ENCODE results near the gene FMC1.

The FMC1 gene

DNA sequence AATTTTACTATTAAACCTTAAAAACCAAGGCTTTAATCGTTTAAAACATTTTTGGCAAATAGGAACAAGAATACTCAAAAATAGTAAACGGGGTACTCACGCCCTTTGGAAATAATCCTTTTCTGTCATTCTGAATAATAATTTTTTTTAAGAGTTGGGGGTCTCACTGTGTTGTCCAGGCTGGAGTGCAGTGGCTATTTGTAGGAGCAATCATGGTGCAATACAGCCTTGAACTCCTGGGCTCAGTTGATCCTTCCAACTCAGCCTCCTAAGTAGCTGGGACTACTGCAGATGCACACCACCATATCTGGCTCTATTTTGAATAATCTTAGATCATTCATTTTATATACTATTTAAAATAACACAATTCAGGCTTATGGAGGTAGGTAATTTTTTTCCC is 43.5 kb downstream of the FMC1 start:
- TF ChIP-seq FOXM1 (IDR thresholded peaks at IDR 0.05; ENCODE audit: borderline replicate concordance, low read depth) = no peak
- no peak for TF ChIP-seq EGR1 (IDR thresholded peaks at IDR 0.05)
- no peak for TF ChIP-seq TCF12 (IDR thresholded peaks at IDR 0.05; ENCODE audit: low read depth)
- no peak for TF ChIP-seq TEAD4 (IDR thresholded peaks at IDR 0.05)

DNA sequence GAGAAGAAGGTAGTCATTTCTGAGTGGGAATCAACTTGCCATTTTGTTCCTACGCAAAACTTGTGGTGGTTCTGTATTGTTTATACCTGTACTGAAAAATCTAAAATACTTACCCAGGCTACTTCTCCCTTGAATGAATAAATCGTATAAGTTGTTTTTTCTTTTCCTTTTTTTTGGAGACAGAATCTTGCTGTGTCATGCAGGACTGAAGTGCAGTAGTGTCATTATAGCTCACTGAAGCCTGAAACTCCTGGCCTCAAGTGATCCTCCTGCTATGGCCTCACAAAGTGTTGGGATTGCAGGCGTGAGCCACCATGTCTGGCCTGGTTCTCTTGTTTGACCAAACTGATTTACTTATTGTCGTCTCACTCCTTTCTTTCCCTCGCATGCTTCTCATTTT is 46.5 kb downstream of the FMC1 start:
- TF ChIP-seq TCF12 (IDR thresholded peaks at IDR 0.05; ENCODE audit: low read depth) (no peak), YY1 (IDR thresholded peaks at IDR 0.05; ENCODE audit: low read depth) (no peak), TAF1 (IDR thresholded peaks at IDR 0.05; ENCODE audit: low read depth) (no peak), CREB1 (IDR thresholded peaks at IDR 0.05; ENCODE audit: low read depth) (no peak), ZBTB7A (IDR thresholded peaks at IDR 0.05; ENCODE audit: low read depth) (no peak), REST (IDR thresholded peaks at IDR 0.05; ENCODE audit: low read depth) (no peak), EP300 (IDR thresholded peaks at IDR 0.05; ENCODE audit: borderline replicate concordance) (no peak), FOXM1 (IDR thresholded peaks at IDR 0.05; ENCODE audit: borderline replicate concordance, low read depth) (no peak), USF1 (IDR thresholded peaks at IDR 0.05) (no peak), TEAD4 (IDR thresholded peaks at IDR 0.05) (no peak), EGR1 (IDR thresholded peaks at IDR 0.05) (no peak), RAD21 (IDR thresholded peaks at IDR 0.05; ENCODE audit: low read depth) (no peak), NFIC (IDR thresholded peaks at IDR 0.05) (no peak), CEBPB (IDR thresholded peaks at IDR 0.05) (no peak)
- TF ChIP-seq, protein P1, sequence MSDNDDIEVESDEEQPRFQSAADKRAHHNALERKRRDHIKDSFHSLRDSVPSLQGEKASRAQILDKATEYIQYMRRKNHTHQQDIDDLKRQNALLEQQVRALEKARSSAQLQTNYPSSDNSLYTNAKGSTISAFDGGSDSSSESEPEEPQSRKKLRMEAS (IDR thresholded peaks at IDR 0.05) = no peak

GRCh38 chr7:139389091-139389490 is 48.0 kb downstream of the FMC1 start:
- TF ChIP-seq TAF1 (IDR thresholded peaks at IDR 0.05; ENCODE audit: low read depth) (no peak), USF1 (IDR thresholded peaks at IDR 0.05) (no peak), TEAD4 (IDR thresholded peaks at IDR 0.05) (no peak), YY1 (IDR thresholded peaks at IDR 0.05; ENCODE audit: low read depth) (no peak), REST (IDR thresholded peaks at IDR 0.05; ENCODE audit: low read depth) (no peak), CEBPB (IDR thresholded peaks at IDR 0.05) (no peak), TCF12 (IDR thresholded peaks at IDR 0.05; ENCODE audit: low read depth) (no peak), NFIC (IDR thresholded peaks at IDR 0.05) (no peak), CREB1 (IDR thresholded peaks at IDR 0.05; ENCODE audit: low read depth) (no peak)

GRCh38 chr7:139389774-139390173 is 48.6 kb downstream of the FMC1 start:
- TF ChIP-seq TEAD4 (IDR thresholded peaks at IDR 0.05) = no peak
- no peak for TF ChIP-seq EP300 (IDR thresholded peaks at IDR 0.05; ENCODE audit: borderline replicate concordance)
- TF ChIP-seq, protein P1 (IDR thresholded peaks at IDR 0.05) = no peak
- no peak for TF ChIP-seq ZBTB7A (IDR thresholded peaks at IDR 0.05; ENCODE audit: low read depth)
- TF ChIP-seq REST (IDR thresholded peaks at IDR 0.05; ENCODE audit: low read depth) = no peak
- TF ChIP-seq NFIC (IDR thresholded peaks at IDR 0.05) = no peak

DNA sequence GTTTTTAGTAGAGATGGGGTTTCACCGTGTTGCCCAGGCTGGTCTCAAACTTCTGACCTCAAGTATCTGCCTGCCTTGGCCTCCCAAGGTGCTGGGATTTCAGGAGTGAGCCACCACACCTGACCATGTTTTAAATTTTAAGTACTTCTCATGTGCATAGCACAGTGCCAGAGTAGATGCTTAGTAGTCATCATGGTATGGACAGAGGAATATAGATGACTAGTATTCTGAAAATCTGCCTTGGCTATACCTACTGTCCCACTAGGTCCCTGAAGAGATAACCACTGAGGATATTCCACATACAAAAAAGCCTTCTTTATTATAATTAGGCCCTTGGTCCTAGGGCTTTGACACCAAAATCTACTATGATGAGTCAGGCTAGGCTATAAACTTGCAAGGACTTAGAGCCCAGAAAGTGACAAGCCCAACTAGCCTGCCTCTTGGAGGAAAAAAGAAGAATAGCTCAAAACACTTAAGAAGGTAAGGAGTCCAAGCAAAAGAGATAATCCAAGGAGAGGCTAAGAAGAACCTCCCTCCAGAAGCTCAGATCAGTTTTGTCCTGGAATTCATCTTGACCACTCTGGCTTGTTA is 52.6 kb downstream of the FMC1 start:
- TF ChIP-seq TEAD4 (IDR thresholded peaks at IDR 0.05) (no peak), CEBPB (IDR thresholded peaks at IDR 0.05) (no peak), ZBTB7A (IDR thresholded peaks at IDR 0.05; ENCODE audit: low read depth) (no peak), TCF12 (IDR thresholded peaks at IDR 0.05; ENCODE audit: low read depth) (no peak), TAF1 (IDR thresholded peaks at IDR 0.05; ENCODE audit: low read depth) (no peak), REST (IDR thresholded peaks at IDR 0.05; ENCODE audit: low read depth) (no peak)

Data from Ishikawa (cell line).